Kidney (tissue), 14 donors: Measurements from ENCODE around the gene COPZ2. TPM values are rescaled to one million over a fixed set of nuclear protein-coding genes. Genes with fewer than 3 reads are reported as not detected.

Experiments used
- DNase-seq, 5 donors: peaks; one replicate each; pipeline ENCODE4 v3.0.0-alpha.2; 2013 to 2020
- FAIRE-seq: peaks from 2 replicates; lab custom pipeline; 2012; peaks lifted over from hg19 to GRCh38; lab: Jason Lieb, UNC
- H3K27ac ChIP-seq, 2 donors: one replicate each; pipeline ENCODE4 v1.7.0; 2013; ENCODE audit warnings: low read depth in 2 of 2, low read length in 2 of 2, inconsistent platforms in 1 of 2
- H3K27me3 ChIP-seq: one replicate; pipeline ENCODE4 v1.7.1; 2013; ENCODE audit warnings: low read length, inconsistent platforms; ENCODE audit not compliant: control insufficient read depth, insufficient read depth
- H3K36me3 ChIP-seq, 3 donors: one replicate each; pipeline versions ENCODE4 v1.7.0 to v1.7.1; 2013; ENCODE audit warnings: low read length in 3 of 3, control low read depth in 1 of 3, inconsistent platforms in 1 of 3; ENCODE audit not compliant: insufficient read depth in 3 of 3, control insufficient read depth in 2 of 3
- H3K4me1 ChIP-seq, 3 donors: one replicate each; pipeline versions ENCODE4 v1.7.0 to v1.7.1; 2013; ENCODE audit warnings: low read length in 3 of 3, inconsistent platforms in 1 of 3, low read depth in 1 of 3; ENCODE audit not compliant: control insufficient read depth in 2 of 3, insufficient read depth in 2 of 3
- H3K4me3 ChIP-seq, 3 donors: one replicate each; pipeline versions ENCODE4 v1.7.0 to v1.8.1; 2013; ENCODE audit warnings: low read length in 3 of 3, control low read depth in 1 of 3, inconsistent platforms in 1 of 3
- H3K9ac ChIP-seq, 3 donors: one replicate each; pipeline versions ENCODE4 v1.7.0 to v1.7.1; 2013; ENCODE audit warnings: low read length in 3 of 3, control low read depth in 1 of 3, inconsistent platforms in 1 of 3
- H3K9me3 ChIP-seq, 3 donors: one replicate each; pipeline versions ENCODE4 v1.7.0 to v1.7.1; 2013; ENCODE audit warnings: low read length in 3 of 3, control low read depth in 1 of 3, inconsistent platforms in 1 of 3; ENCODE audit not compliant: control insufficient read depth in 2 of 3, insufficient read depth in 1 of 3
- CTCF ChIP-seq: IDR thresholded peaks from 3 replicates; pipeline ENCODE4 v1.5.1; 2012; ENCODE audit warnings: mild to moderate bottlenecking, moderate library complexity, borderline replicate concordance; ENCODE audit not compliant: insufficient read depth; ENCODE audit errors: extremely low read depth
- intact Hi-C: fragments of 100-400 bp; cut with DNase I; formaldehyde crosslinking; loops from one replicate; pipeline ENCODE4 v1.11.1; 2022
- polyA plus RNA-seq: library from polyadenylated mRNA; stranded (reverse); fragments of 350-450 nt; fragmentation: Illumina TruSeq; extraction: RNeasy Lipid Tissue Mini Kit (QIAGEN cat#74804); gene quantifications from one replicate; pipeline ENCODE4 v1.2.3, GENCODE V29; 2014; ENCODE audit warnings: low read depth, low replicate concordance; ENCODE audit not compliant: insufficient read depth
- total RNA-seq: library from RNA; stranded (reverse); fragmentation: NEBNext Ultra II Directional; extraction: Animal tissue kit (Norgen Biotek cat#: 25700); gene quantifications from one replicate; pipeline ENCODE4 v1.2.1, GENCODE V29; 2021
- donor health status: control.
- donor health status: control.
- donor health status: control.
- donor health status: control.
- donor health status: control.
- donor health status: DM: yes; HTN: yes; CAD: no.
- donor health status: Normal renal cell carcinoma (clear cell type).

COPZ2 gene
- total and polyA plus RNA-seq, 2 donors from 2014 or later: 24.9 to 38.2 TPM

GRCh38 chr17:48052956-48053757 is 15.6 kb upstream of the COPZ2 start:
- Histone ChIP-seq H3K9ac (peak overlapping the region in 1 of 3 donors; percentile 47), H3K36me3 (peaks cover 9 to 37% (median 24%) of the 10 kb centered on the region in 3 donors), H3K27ac (peak overlapping the region; percentile 95 to 98), H3K4me3 (peak overlapping the region in 2 of 3 donors; percentile 48 to 94), H3K27me3 (no peaks in the 10 kb centered on the region), H3K9me3 (no peaks in the 10 kb centered on the region), H3K4me1 (peaks cover 18 to 52% (median 49%) of the 10 kb centered on the region in 3 donors)
- TF ChIP-seq CTCF: no peak
- DNase-seq (peak; percentile 76 to 93 (median 82)), FAIRE-seq (no peak)
- intact Hi-C loops: no loop called here

- peak in 4 of 5 donors; percentile 68 to 89 (median 72) for DNase-seq
- peak overlapping the region in 2 of 3 donors; percentile 38 to 47 for H3K9ac ChIP-seq
- H3K27ac ChIP-seq: peak overlapping the region; percentile 95 to 98
- intact Hi-C loops: no loop called here
- TF ChIP-seq CTCF: no peak
- no peaks in the 10 kb centered on the region for H3K9me3 ChIP-seq
- H3K4me3 ChIP-seq: peak overlapping the region in 2 of 3 donors; percentile 48 to 94
- no peak for FAIRE-seq
- peaks cover 3 to 24% (median 12%) of the 10 kb centered on the region in 3 donors for H3K36me3 ChIP-seq
- H3K4me1 ChIP-seq: peaks cover 18 to 53% (median 49%) of the 10 kb centered on the region in 3 donors
- no peaks in the 10 kb centered on the region for H3K27me3 ChIP-seq
Observed at GRCh38 chr17:48051706-48052486, 14.3 kb upstream of the COPZ2 start.

- H3K27ac ChIP-seq: peak overlapping the region; percentile 95 to 98
- H3K9me3 ChIP-seq: no peaks in the 10 kb centered on the region
- peak overlapping the region in 1 of 3 donors; percentile 47 for H3K9ac ChIP-seq
- DNase-seq (peak in 2 of 5 donors; percentile 58 to 85), FAIRE-seq (no peak)
- peaks cover 18 to 54% (median 49%) of the 10 kb centered on the region in 3 donors for H3K4me1 ChIP-seq
- H3K27me3 ChIP-seq: no peaks in the 10 kb centered on the region
- no peak for TF ChIP-seq CTCF
- peak overlapping the region in 2 of 3 donors; percentile 55 to 94 for H3K4me3 ChIP-seq
- peaks cover 3 to 18% (median 6%) of the 10 kb centered on the region in 3 donors for H3K36me3 ChIP-seq
- intact Hi-C loops: no loop called here
Observed at GRCh38 chr17:48051283-48051682, 13.7 kb upstream of the COPZ2 start.
